Inferior parietal cortex (tissue), 1 donor: ENCODE data around the gene FANCC.

ENCODE experiments used
- DNase-seq: peaks from one replicate; pipeline ENCODE4 v3.0.0-alpha.2; 2016; ENCODE audit errors: extremely low spot score

Gene FANCC, protein sequence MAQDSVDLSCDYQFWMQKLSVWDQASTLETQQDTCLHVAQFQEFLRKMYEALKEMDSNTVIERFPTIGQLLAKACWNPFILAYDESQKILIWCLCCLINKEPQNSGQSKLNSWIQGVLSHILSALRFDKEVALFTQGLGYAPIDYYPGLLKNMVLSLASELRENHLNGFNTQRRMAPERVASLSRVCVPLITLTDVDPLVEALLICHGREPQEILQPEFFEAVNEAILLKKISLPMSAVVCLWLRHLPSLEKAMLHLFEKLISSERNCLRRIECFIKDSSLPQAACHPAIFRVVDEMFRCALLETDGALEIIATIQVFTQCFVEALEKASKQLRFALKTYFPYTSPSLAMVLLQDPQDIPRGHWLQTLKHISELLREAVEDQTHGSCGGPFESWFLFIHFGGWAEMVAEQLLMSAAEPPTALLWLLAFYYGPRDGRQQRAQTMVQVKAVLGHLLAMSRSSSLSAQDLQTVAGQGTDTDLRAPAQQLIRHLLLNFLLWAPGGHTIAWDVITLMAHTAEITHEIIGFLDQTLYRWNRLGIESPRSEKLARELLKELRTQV

DNA sequence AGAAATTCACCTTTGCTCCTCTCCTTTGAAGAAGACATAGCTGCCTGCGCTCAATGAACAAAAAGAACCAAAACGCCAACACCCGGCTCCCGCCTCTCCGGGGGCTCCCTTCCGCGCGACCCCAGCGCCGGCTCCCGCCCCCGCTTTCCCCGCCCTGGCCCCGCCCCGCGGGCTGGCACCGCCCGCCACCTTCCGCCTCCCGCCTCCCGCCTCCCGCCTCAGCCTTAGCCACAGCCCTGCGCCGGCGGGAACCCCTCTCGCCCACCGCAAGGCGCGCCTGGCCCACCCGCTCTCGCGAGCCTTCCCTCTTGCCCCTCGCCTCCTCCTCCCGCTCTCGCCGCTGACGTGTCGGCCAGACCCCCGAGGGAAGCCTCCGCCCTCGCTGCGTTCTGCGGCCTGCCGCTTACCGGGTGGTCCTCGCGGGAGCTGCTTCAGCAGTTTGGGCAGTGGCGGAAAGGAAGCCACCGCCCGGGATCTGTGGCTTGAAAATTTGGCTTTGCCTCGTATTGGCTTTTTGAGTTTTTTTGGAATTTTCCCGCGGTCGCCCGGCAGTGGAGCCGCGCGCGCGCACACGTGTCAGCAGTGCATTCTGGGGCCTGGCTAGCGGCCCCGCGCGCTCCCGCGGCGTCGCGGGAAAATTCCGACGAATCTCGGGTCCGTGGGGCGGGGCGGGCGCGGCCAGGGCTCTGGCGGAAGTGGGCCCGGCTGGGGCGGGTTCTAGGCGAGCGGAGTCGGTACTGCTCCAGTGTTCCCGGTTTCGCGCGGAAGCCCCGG is at the start of gene FANCC:
FANCC (minus strand) TSS at position 591 of the 774 bp plus-strand sequence. CDS start 68,418 bp downstream, outside the sequence.
- DNase-seq: peak; percentile 89

DNA sequence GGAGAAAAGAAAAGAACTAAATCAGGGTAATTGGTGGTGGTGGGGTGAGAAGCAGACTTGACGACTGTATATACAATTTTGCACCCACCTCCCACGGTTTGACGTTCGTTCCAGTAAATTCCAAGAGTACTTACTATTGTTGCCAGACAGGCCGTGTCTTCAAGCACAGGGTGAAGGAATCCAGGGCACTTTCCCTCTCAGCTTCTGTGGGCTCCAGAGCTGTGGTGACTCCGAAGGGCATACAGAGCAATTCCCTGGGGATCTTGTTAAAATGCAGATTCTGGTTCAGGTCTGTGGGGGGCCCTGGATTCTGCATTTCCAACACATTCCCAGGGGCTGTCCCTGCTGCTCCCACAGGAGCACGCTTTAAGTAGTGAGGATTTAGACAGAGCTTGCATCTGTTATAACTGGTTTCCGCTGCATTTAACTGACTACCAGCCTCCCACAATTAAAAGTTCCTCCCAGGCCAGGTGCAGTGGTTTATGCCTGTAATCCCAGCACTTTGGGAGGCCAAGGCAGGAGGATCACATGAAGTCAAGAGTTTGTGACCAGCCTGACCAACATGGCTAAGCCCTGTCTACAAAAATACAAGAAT is 49.3 kb upstream of the FANCC start:
- DNase-seq: no peak

DNA sequence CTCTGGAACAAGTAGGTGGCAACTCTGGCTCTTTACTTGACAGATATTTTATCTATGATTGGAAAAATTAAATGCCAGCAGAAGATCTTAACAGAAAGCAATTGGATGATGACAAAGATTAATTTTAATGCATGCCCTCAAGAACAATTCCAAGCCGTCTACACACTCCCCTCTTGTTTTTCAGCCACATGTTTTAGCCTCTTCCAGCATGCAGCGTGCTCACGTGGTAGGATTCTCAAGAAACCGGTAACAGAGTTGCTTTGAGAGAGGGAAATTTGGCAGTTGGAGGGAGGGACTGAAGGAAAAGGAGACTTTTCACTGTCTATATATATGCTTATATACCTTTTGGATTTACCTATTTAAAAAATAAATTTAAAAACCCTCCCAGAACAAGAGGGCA is 48.3 kb upstream of the FANCC start:
- DNase-seq: no peak

DNA sequence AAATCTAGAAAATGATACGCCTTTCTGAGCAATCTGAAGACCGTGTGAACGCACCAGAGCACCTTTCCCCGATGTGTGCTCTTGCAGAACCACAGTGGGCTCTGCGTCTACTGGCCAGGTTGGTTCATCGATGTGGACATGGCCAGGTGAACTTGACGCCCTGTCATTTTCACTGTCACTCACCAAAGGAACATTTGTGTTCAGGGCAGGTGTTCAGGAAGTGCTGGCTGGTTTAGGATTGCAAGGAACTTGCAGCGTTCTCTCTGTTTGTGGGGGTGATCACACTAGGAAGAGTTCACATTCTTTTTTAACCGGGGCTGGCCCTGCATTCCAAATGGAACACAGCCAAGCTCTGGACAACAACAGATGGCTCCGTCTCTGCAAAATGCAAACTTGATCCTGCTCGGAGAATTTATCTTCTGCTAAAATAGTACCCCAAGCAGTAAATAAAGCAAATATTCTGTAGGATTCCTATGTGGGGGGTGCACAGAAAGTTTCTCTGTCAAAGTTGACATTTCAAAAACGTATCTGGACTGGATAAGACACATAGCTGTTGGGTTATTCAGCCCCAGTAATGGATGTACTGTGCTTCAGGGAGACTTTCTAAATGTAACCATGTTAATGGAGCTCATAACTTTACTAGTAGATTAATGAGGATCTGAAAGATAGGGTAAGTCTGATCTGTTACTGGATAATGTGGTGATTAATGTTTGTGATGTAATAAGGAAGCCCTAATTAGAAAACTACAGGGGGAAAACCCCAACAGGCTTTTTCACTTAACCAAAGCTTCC is 45.7 kb upstream of the FANCC start:
- DNase-seq: no peak

DNA sequence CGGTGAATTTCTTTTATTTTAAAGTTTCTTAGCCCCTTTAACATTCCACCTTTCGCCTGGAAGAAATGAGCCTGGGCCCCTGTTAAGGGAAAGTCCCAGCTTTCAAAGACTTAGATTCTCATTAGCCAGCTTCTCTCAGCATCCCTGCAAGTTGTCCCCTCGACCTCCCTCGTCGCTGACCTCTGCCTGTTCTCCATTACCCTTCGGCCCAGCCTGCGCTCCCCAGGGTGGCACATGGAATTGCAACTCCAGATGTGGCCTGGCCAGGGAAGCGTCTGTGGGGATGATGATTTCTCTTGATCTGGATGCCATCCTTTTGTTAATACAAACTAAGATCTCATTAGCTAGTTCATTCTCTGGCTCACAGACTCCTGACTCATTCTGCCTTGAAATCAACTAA is 43.4 kb upstream of the FANCC start:
- DNase-seq: no peak

DNA sequence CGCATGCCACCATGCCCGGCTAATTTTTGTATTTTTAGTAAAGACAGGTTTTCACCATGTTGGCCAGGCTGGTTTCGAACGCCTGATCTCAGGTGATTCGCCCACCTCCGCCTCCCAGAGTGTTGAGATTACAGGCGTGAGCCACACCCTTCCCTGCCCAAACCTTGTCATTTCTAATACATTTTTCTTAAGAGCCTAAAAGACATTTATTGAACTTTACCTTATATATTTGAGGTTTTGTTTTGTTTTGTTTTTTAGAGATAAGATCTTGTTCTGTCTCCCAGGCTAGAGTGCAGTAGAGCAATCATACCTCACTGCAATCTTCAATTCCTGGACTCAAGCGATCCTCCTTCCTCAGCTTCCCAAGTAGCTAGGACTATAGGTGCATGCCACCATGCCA is 39.8 kb upstream of the FANCC start:
- DNase-seq: no peak

DNA sequence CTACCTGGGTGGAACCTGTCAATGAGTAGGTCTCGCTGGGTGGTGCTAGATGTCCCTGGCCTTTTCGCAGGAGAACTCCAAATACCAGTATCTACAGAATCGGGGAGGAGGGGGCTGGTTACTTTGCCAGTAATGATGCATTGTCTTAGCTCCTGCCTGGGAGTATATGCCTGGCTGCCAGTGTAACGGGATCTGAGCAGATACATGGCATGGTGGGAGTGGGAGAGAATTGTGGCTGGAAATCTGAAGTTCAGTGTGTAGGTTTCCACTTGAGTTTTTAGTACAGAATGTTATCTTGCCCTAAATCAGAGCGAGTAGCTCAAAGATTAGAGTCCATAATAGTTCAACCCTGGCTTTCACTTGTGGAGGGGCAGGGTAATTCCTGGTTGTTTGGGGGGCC is 38.0 kb upstream of the FANCC start:
- DNase-seq: no peak

DNA sequence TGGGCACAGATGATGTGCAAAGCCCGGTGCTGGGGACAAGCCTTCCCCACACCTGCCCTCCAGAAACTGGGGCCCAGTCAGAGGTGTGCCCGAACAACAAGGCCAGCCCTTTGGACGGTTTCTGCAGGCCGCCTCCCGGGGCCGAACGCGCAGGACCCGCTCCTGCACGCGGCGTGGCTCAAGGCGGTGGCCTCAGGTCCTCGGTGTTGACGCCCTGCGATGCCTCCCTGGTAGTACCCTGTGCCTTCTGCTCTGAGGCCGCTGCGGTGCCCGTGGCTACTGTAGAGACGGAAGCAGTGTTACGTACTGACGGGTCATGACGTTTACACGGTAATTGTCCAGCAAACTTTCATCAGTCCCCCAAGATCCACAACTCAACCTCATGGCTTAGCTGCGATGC is 33.5 kb upstream of the FANCC start:
- DNase-seq: no peak

DNA sequence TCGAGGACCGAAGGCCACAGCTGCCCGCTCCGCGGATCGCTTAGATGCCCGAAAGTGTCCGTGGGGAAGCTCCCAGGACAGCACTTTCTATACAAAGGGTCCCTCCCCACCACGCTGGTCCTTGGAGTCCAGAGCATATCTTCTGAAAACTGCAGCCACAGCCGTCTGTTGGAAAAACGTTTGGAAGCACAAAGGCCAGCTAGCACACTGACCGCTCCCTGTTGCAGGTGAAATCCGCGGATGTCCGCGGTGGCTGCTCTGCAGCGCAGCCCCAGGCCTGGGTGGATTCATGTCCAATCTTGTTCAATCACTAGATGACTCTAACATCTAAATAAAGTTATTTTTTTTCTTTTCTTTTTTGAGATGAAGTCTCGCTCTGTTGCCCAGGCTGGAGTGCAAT is 32.8 kb upstream of the FANCC start:
- no peak for DNase-seq

DNA sequence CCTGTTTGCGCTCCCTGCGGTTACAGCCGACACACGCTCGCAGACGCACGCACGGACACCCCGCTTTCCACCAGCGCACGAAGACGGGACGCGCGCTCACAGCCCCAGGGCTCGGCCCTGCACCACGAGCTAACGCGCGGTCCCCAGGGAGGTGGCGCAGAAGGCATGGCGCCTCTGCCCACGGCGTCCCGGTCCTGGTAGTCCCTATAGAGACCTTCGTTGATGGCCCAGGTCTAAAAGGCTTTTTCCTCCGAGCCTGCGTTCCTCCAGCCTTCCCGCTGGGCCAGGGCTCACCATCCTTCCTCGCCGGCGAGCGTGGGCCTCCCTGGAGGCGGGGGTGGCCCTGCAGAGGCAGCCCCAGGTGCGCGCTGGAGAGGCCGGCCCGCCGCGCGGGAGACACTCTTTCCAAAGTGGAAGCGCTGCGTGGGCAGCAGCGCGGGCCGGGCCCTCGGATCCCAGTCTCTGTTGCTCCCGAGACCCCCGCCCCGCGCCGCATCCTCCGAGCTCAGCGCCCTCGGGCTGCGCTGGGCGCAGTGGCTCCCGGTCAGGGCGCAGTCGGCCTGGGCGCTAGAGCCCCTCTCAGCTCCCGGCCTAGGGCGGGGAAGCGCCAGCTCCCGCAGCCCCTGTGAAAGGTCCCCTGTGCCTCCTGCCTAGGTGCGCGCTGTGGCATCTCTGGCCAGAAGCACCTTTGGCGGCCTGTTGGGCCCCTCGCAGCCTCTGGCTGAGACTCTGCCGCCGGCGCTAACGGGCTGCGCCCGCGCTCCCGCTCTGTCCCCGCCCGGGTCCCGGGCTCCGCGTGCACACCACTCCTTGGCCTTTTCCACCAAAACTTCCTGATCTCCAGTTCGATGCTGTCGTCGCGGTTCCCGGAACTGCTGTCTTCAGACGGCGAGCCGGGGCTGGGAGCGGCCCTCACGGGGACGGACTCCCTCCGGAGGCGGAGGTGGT is 31.9 kb upstream of the FANCC start:
- no peak for DNase-seq

DNA sequence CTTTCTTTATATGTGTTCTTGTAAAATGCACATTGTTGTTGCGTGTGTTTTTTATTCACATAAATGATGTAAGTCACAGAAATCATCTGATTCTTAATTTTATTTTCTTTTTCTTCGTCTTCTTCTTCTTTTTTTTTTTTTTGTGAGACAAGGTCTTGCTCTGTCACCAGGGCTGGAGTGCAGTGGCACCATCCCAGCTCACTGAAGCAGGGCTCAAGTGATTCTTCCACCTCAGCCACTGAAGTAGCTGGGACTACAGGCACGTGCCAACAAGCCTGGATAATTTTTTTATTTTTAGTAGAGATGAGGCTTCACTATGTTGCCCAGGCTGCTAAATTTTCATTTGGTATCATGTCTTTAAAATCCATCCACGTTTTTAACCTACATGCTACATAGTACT is 28.5 kb upstream of the FANCC start:
- DNase-seq: no peak

DNA sequence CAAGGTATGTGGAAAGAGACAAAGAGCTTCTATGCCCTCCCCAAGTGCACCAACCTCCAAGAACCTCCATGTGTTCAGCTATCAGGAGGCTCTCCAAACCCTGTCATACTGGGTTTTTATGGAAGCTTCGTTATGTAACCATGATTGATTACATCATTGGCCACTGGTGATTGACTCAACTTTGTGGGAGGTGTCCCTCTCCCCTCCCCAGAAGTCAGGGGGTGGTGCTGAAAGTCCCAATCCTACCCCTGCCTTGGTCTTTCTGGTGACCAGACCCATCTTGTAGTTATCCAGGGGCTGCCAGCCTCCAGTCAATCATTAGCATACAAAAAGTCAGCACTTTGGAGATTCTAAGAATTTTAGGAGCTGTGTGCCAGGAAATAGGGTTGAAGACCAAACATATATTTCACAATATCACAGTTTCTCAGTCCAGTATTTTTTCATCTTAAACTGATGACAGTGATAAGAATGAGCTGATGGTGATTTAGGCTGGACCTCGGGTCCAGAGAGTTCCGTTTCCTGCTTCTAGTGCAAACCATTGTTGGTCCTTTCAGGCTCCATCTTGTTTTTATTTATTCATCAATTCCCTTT is 27.3 kb upstream of the FANCC start:
- no peak for DNase-seq

DNA sequence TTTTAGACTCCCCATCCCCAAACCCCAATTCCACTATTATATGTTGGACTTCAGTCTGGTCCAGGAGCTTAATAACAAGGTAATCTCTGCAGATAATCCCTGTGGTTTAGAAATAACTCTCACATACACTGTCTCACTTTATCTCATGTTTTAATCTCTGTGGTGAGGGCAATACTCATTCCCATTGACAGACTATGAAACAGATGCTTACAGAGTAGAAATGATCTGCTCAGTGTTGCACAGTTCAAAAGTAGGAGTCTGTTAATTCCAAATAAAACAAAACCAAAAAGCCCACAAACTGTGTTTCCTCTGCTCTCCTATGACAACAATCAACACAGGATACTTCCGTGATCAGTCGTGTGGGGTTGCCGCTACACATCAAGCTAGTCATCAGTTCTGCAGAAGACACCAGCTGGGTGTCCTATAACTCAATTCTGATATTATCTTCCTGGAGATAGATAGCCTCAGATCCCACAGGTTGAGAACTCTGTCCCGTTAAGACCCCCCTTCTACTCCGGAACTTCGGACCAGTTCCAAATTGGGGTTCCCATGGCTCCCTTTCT is 26.3 kb upstream of the FANCC start:
- DNase-seq: no peak

DNA sequence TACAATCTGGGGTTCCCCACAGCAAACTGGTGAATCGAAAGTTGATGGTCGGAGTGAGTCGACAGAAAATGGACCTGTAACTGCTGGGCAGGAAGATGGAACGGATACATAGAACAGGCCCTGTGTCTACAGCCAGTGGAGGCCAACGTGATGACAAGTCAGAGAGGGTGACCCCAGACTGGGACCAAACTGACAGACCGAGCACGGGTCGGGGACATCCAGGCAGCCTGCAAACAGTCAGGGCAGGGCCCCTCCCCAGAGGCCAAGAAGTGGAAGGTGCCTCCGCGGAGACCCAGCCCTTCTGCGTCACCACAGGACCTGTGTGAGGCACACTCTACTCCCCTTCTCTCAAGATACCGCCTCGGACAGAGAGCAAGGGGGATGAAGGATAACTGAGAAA is 25.1 kb upstream of the FANCC start:
- no peak for DNase-seq

DNA sequence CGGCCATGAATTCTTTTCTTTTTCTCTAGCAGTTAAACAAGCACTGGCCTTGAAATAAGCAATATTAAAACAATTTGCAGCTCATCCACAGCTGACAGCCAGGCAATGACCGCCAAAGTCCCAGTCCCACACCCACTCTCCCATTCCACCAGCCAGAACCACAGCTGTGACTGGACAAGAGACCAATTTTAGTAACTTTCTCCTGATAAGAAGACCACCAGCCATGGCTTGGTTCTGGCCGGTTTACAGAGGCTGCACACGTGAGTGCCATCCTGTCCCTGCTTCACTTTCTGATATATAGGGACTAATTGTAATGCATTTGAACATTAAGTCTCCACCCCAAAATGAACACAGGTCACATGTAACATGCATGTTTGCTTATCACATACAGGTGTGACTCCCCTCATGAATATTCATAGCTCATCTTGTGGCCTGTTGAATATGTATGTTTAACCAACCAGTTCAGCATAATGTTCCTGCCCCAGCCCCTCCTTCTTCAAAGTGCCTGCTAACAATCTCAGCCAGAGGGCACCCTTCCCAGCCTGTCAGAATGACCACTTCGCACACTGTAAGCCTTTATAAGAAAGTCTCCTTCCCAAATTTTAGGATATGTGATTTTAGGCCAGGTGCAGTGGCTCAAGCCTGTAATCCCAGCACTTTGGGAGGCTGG is 23.9 kb upstream of the FANCC start:
- no peak for DNase-seq

DNA sequence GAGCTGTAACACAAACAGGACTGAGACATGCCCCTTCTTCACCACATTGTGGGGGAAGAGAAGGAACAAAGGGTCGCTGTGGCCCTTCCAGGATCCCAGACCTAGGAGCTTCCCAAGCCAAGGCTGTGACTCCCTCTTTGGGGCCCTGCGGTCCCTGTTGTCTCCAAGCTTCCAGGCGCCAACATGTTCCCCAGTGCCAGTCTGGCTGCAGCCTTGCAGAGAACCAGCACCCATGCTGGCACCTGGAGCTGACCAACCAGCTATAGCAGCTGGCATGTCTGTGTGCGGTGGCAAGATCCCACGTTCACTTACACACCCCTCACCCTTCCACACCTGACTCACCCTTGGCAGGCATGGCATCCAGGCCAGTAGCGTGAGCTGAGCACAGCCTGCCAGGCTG is 20.7 kb upstream of the FANCC start:
- no peak for DNase-seq

DNA sequence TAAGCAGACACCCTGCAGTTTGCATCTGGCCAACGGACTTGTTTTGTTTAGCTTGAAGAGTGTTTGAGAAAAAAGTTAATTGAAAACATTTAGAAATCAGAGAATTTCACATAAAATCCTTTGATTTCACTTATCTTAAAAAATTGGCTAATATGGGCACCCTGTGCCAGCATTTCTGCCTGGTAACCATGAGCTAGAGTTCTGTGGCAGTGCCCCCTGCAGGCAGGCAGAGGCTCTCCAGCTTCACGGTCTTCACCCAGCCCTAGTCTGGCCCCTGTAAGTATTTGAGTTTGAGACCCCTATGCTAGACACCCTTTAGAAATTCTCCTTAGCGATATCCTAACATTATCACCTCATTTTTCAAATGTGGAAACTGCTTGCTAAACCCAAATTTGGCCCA is 18.8 kb upstream of the FANCC start:
- no peak for DNase-seq

DNA sequence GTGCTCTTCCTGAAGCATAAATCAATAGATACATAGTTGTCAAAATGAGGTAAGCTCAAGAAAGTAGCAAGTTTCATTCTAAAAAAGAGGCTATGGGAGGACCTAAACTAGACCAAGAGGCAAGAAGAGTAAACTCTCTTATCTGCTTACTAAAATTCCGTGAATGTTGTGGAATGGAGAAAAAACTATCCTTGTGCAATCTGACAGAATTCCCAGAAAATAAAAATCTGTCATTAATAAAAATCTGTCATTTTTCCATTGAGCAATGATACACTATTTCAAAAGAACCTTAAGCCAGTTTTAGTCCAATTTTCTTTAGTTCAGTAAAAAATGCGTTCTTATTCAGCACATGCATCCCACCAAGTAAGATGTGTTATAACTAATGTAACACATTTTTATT is 15.9 kb upstream of the FANCC start:
- DNase-seq: no peak

DNA sequence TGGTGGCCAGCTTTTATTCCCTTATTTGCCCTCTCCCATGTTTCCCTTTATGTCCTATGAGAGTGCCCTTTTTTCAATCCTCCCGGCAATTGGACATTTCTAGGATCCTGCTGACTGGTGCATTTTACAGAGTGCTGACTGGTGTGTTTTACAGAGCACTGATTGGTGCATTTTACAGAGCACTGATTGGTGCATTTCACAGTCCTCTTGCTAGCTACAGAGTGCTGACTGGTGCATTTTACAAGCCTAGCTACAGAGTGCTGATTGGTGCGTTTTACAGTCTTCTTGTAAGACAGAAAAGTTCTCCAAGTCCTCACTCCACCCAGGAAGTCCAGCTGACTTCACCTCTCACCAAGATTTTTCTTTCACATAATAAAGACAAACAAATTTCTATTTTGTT is 15.4 kb upstream of the FANCC start:
- DNase-seq: no peak
